Mesothelial cell of epicardium (in vitro differentiated cells): ENCODE results near the gene GPER1. TPM values are rescaled to one million over a fixed set of nuclear protein-coding genes. Genes with fewer than 3 reads are reported as not detected.

Experiments
- DNase-seq, 2 experiments: peaks; one replicate each; pipeline ENCODE4 v3.0.0; 2021; ENCODE audit warnings: low spot score in 2 of 2; ENCODE audit not compliant: unreplicated experiment in 2 of 2
- H3K27ac Mint-ChIP-seq: 2 replicates; pipeline ENCODE4 v1.8.0; 2021; ENCODE audit warnings: mixed read lengths
- H3K27me3 Mint-ChIP-seq: 2 replicates; pipeline ENCODE4 v1.8.0; 2021; ENCODE audit warnings: low read depth, mixed read lengths
- H3K36me3 Mint-ChIP-seq: 2 replicates; pipeline ENCODE4 v1.8.0; 2021; ENCODE audit warnings: mixed read lengths
- H3K4me1 Mint-ChIP-seq: 2 replicates; pipeline ENCODE4 v1.8.0; 2021; ENCODE audit warnings: mixed read lengths
- H3K4me3 Mint-ChIP-seq: 2 replicates; pipeline ENCODE4 v1.8.0; 2021; ENCODE audit warnings: mild to moderate bottlenecking, moderate library complexity, mixed read lengths
- H3K9me3 Mint-ChIP-seq: 2 replicates; pipeline ENCODE4 v1.8.0; 2021; ENCODE audit warnings: mixed read lengths
- CTCF ChIP-seq: fragments of 200-600 bp; sonication (generic); IDR thresholded peaks from one replicate; pipeline ENCODE4 v1.5.0; 2021; ENCODE audit warnings: antibody characterized with exemption; ENCODE audit not compliant: unreplicated experiment
- total RNA-seq: library from RNA; stranded (reverse); gene quantifications from 3 replicates; pipeline ENCODE4 v1.2.1, GENCODE V29; 2021

The GPER1 gene
- total RNA-seq, 1 donor from 2014 or later = 2.1 TPM

- peaks cover 1% of the 10 kb centered on the region for H3K9me3 Mint-ChIP-seq
- DNase-seq = no peak
- H3K4me1 Mint-ChIP-seq = peaks cover 2% of the 10 kb centered on the region
- H3K27ac Mint-ChIP-seq = no peak overlapping the region
- H3K36me3 Mint-ChIP-seq = peaks cover 5% of the 10 kb centered on the region
- H3K27me3 Mint-ChIP-seq = no peaks in the 10 kb centered on the region
- no peak for TF ChIP-seq CTCF
- no peak overlapping the region for H3K4me3 Mint-ChIP-seq
Measured at GRCh38 chr7:1103009-1103788, 15.3 kb downstream of the GPER1 start.

GRCh38 chr7:1103789-1104515 lies 16.0 kb downstream of the GPER1 start:
- H3K4me1 Mint-ChIP-seq = peaks cover 2% of the 10 kb centered on the region
- no peak overlapping the region for H3K4me3 Mint-ChIP-seq
- no peak overlapping the region for H3K27ac Mint-ChIP-seq
- no peak for DNase-seq
- H3K27me3 Mint-ChIP-seq = no peaks in the 10 kb centered on the region
- TF ChIP-seq CTCF = no peak
- peaks cover 3% of the 10 kb centered on the region for H3K36me3 Mint-ChIP-seq
- H3K9me3 Mint-ChIP-seq = no peaks in the 10 kb centered on the region

DNA sequence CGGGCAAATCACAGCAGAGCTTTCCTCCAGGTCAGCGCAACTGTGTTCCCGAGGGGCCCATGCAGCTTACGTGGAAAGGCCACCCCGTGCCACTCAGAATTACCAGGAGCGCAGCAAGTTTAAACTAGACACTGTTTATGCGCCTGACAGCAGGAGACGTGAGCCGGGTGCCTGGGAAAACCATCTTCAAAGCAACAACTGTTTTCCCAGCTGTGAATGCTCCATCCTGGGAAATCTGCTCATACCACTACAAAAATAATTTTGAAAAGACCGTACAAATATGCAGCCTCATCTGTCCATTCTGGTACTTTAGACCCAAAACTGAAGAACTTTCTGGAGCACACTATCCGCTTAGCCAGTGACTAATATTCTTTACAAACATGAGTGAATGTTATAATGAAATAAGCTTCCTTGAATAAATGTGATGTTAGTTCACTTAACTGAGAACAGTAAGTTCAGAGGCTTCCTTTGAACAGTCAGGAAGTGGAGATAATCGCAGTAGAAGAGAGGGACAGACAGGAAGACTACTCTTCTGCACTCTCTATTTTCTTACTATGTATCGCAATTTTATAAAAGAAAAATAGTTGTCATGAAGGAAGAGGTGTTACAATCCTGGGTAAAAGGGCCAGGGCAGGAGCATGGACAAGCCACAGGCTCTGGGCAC lies 16.7 kb downstream of the GPER1 start:
- no peak overlapping the region for H3K27ac Mint-ChIP-seq
- no peaks in the 10 kb centered on the region for H3K9me3 Mint-ChIP-seq
- no peaks in the 10 kb centered on the region for H3K36me3 Mint-ChIP-seq
- no peak for DNase-seq
- peaks cover 2% of the 10 kb centered on the region for H3K4me1 Mint-ChIP-seq
- no peak overlapping the region for H3K4me3 Mint-ChIP-seq
- TF ChIP-seq CTCF = no peak
- H3K27me3 Mint-ChIP-seq = no peaks in the 10 kb centered on the region

DNA sequence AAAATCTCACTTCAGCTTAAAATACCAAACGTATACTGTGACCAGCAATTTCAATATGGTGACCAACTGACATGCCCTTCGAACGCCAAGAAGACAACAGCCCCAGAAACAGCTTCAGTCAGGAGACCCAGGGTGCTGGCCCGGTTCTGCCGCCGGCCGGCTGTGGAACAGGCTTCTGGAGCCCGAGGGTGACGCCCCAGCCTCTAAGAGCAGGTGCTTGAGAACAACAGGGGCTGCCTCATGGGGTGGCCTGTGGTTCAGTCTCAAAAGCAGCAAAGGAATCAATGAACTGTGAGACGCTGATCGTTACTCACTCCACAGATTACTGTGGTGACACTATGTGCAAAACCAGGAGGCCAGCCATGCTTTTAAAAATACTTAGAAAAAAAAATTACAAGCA lies 17.3 kb downstream of the GPER1 start:
- H3K27me3 Mint-ChIP-seq = no peaks in the 10 kb centered on the region
- H3K4me3 Mint-ChIP-seq = no peak overlapping the region
- H3K36me3 Mint-ChIP-seq = no peaks in the 10 kb centered on the region
- TF ChIP-seq CTCF = no peak
- H3K27ac Mint-ChIP-seq = no peak overlapping the region
- DNase-seq = no peak
- peaks cover 2% of the 10 kb centered on the region for H3K4me1 Mint-ChIP-seq
- H3K9me3 Mint-ChIP-seq = no peaks in the 10 kb centered on the region

DNA sequence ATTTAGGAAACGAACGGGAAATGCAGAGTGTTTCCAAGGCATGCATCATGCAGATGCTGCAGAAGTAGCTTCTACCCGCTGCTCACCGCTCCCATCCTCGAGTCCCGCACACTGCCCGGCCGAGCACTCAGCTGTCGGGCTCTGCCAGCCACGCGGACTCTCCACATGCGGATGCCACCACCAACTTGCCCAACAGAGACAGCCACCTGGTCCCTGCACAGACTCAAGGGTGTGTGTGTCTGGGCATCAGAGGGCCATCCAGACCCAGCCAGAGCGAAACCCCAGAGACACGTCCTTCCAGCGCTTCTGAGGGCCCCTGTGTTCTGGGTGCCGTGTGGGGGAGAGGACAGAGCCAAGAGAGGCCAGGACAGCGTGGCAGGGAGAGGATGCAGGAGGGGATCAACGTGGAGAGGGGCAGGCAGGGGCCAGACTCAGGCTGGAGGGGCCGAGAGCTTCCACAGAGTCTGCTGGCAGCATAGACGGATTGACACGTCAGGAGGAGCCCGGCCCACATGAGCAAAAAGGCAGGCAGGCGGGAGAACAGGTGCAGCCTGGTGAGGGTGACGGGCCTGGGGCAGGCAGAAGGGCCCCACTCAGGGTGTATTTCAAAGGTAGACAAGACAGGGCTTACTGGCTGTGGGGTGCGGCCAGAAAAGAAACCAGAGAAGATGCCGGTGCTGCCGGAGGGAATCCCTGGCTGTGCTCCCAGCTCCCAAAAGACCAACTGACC lies 18.3 kb downstream of the GPER1 start:
- Mint-ChIP-seq H3K4me3 (no peak overlapping the region), H3K4me1 (peaks cover under 1% of the 10 kb centered on the region), H3K27me3 (no peaks in the 10 kb centered on the region), H3K36me3 (no peaks in the 10 kb centered on the region), H3K27ac (no peak overlapping the region), H3K9me3 (no peaks in the 10 kb centered on the region)
- TF ChIP-seq CTCF = no peak
- DNase-seq = no peak
